PFSK-1 (cell line): Measurements from ENCODE around the gene PRSS21.

Experiments used
- FOXP2 ChIP-seq: optimal IDR thresholded peaks from 2 replicates; pipeline ENCODE3; 2011; ENCODE audit warnings: borderline replicate concordance, control low read depth, inconsistent platforms; ENCODE audit not compliant: insufficient read depth; ENCODE audit errors: extremely low read length, extremely low read depth
- POLR2AphosphoS5 ChIP-seq: IDR thresholded peaks from 2 replicates; pipeline ENCODE4 v1.6.1; 2012; ENCODE audit warnings: low read depth, mild to moderate bottlenecking, control low read depth, low read length, moderate library complexity
- SIN3A ChIP-seq: IDR thresholded peaks from 2 replicates; pipeline ENCODE4 v1.6.1; 2012; ENCODE audit warnings: mild to moderate bottlenecking, low read length, moderate library complexity, borderline replicate concordance; ENCODE audit not compliant: insufficient read depth
- TAF1 ChIP-seq: IDR thresholded peaks from 2 replicates; pipeline ENCODE4 v1.6.1; 2012; ENCODE audit warnings: low read length, control low read depth, borderline replicate concordance; ENCODE audit not compliant: insufficient read depth
- TF ChIP-seq, protein P1 (sequence below), 2 experiments: IDR thresholded peaks; 2 replicates each; pipeline versions ENCODE4 v1.6.1 to v1.8.0; 2011 to 2012; ENCODE audit warnings: low read depth in 2 of 2, low read length in 2 of 2, control low read depth in 1 of 2, inconsistent platforms in 1 of 2, mild to moderate bottlenecking in 1 of 2, moderate library complexity in 1 of 2; ENCODE audit not compliant: insufficient read depth in 1 of 2

Gene PRSS21

GRCh38 chr16:2845116-2845515 lies 28.1 kb downstream of the PRSS21 start:
- TF ChIP-seq, protein P1, sequence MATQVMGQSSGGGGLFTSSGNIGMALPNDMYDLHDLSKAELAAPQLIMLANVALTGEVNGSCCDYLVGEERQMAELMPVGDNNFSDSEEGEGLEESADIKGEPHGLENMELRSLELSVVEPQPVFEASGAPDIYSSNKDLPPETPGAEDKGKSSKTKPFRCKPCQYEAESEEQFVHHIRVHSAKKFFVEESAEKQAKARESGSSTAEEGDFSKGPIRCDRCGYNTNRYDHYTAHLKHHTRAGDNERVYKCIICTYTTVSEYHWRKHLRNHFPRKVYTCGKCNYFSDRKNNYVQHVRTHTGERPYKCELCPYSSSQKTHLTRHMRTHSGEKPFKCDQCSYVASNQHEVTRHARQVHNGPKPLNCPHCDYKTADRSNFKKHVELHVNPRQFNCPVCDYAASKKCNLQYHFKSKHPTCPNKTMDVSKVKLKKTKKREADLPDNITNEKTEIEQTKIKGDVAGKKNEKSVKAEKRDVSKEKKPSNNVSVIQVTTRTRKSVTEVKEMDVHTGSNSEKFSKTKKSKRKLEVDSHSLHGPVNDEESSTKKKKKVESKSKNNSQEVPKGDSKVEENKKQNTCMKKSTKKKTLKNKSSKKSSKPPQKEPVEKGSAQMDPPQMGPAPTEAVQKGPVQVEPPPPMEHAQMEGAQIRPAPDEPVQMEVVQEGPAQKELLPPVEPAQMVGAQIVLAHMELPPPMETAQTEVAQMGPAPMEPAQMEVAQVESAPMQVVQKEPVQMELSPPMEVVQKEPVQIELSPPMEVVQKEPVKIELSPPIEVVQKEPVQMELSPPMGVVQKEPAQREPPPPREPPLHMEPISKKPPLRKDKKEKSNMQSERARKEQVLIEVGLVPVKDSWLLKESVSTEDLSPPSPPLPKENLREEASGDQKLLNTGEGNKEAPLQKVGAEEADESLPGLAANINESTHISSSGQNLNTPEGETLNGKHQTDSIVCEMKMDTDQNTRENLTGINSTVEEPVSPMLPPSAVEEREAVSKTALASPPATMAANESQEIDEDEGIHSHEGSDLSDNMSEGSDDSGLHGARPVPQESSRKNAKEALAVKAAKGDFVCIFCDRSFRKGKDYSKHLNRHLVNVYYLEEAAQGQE (IDR thresholded peaks at IDR 0.05; ENCODE audit: insufficient read depth in 1 of 2, low read depth in 2 of 2, low read length in 2 of 2): no peak
- TF ChIP-seq TAF1 (no peak), POLR2AphosphoS5 (no peak), FOXP2 (no peak), SIN3A (no peak)

DNA sequence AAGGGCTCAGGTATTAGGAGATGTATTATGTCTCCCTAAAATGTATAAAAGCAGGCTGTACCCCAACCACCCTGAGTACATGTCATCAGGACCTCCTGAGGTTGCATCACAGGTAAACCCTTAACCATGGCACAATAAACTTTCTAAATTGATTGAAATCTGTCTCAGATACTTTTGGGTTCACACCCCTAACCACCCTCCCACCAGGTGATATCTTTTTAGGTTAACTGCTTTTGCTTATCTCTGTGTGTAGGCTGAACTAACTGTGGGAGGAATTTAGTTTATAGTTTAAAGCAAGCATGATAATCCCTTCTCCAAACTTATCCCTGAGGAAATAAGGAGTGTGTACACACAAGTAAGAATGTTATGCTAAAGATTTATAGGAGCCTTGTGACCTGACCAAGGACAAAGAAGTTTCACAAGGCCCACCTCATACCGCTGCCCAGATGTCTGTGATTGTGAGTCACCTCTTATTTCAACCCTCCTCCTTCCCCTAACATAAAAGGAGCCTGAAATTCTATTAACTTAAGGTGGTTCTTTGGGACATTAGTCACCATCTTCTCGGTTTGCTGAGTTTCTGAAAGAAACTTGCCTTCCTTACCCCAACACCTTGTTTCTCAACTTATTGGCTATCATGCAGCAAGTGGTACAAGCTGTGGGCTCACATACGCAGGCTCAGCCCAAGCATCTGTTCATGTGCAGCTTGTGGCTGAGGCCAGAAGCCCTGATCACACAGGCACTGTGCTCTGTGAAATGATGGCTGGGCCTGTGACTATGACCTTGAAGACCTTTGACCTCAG lies 29.7 kb downstream of the PRSS21 start:
- no peak for TF ChIP-seq POLR2AphosphoS5
- no peak for TF ChIP-seq FOXP2
- TF ChIP-seq SIN3A: no peak
- TF ChIP-seq TAF1: no peak
- TF ChIP-seq, protein P1 (IDR thresholded peaks at IDR 0.05; ENCODE audit: insufficient read depth in 1 of 2, low read depth in 2 of 2, low read length in 2 of 2): no peak

DNA sequence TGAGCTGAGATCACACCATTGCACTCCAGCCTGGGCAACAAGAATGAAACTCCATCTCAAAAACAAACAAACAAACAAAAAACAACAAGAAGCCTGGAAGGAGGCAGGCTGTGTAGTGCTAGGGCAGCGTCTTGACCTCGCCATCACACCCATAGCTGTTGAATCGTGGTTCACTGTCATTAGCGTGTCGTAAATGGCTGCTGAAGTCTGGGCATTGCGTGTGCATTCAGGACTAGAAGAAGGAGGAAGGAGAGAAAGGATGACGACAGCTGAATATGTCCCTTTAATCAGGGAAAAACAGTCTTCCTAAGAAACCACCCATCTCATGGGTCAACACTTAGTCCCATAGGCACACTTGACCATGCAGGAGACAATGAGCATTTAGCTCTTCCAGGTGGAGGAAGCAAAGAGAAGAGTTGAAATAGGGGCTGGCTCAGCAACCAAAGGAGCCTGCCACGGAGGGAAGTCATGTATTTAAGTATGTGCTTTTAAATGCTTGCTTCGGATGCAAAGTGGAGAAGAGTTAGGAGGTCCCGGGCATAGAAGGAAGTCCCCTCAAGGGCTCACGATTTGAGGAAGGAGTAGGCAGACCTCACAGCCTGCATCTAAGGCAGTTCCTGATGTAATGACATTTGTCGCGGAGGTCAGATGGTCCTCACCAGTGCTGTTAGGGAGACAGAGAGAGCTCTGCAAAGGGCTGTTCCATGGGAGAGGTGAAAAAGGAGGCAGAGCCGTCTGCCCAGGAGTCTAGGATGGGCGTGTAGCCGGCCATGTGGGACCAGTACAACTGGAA lies 32.1 kb downstream of the PRSS21 start:
- TF ChIP-seq POLR2AphosphoS5 (no peak), FOXP2 (no peak), TAF1 (no peak), SIN3A (no peak)
- TF ChIP-seq, protein P1 (IDR thresholded peaks at IDR 0.05; ENCODE audit: insufficient read depth in 1 of 2, low read depth in 2 of 2, low read length in 2 of 2): no peak

GRCh38 chr16:2852003-2852730 lies 35.1 kb downstream of the PRSS21 start:
- no peak for TF ChIP-seq SIN3A
- TF ChIP-seq FOXP2: no peak
- no peak for TF ChIP-seq TAF1
- TF ChIP-seq, protein P1 (IDR thresholded peaks at IDR 0.05; ENCODE audit: insufficient read depth in 1 of 2, low read depth in 2 of 2, low read length in 2 of 2): no peak
- TF ChIP-seq POLR2AphosphoS5: no peak
